Measurements from ENCODE around the gene MARK3. TPM values are rescaled to one million over a fixed set of nuclear protein-coding genes. Genes with fewer than 3 reads are reported as not detected.

MARK3 gene
- total and polyA plus RNA-seq, 5 donors from 2014 or later: 33.5 to 147 (median 37.6) TPM

DNA sequence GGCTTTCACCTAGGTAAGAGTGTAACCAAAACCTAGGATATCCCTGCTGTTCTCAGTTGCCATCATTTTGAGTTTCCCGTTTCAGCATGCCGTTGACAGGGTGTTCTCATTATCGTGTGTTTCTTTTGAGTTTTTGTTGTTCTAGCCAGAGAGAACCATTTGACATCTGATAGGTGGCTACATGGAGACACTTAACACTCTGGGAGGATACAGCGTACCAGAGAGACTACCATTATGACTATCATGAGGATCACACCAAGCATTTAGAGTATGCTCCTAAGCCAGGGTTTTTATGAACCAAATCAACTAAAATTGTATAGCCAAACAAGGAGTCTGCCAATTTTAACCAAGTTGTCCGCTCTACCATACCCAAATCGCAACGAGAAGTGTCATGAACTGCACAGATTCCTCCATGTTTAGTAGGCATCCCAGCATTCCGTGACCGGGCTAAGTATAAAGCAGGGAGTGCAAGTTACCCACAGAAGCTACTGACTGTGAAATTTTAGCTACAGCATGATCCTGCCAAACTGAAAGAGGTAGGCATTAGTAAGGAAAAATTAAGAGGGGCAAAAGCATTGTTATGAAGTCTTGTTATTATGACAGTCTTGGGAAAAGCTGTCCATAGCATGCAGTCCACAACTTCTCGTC is 48.8 kb downstream of the MARK3 start:
- no peak overlapping the region for H3K4me3 Mint-ChIP-seq

DNA sequence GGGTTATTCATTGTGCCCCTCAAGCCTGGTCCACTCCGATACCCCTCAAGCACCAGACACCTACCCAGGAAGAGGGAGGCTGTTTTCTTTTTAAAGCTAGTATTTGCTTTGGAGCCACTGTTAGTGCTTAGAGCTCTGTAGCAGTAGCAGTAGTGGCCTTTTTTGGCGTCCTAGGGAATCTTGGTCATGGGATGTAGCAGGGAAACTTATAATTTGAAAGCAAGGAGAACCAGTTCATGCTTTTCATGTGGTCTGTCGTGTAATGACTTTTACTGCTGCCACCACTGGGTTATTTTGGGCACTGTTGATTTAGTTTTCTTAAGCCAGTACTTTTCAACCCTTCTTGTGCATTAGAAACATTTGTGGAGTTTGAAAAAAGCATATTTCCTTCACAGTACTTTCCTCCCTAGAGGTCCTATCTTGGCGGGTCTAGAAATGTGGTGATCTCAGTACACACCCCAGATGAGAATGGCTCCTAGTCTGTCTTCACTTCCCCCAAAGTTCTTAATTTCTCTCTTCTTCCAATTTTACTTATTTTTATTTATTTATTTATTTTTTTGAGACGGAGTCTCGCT is 49.7 kb downstream of the MARK3 start:
- no peaks in the 10 kb centered on the region for H3K9me3 Mint-ChIP-seq
- Histone ChIP-seq H3K27me3 (ENCODE audit: control insufficient read depth, insufficient read depth, low read length) (no peaks in the 10 kb centered on the region), H3K9me3 (ENCODE audit: control insufficient read depth in 2 of 2, low read length in 2 of 2) (no peaks in the 10 kb centered on the region), H3K36me3 (ENCODE audit: control insufficient read depth, insufficient read depth, low read length) (peaks cover 30% of the 10 kb centered on the region), H3K4me3 (ENCODE audit: low read depth, low read length) (no peak overlapping the region), H3K4me1 (ENCODE audit: control insufficient read depth, insufficient read depth, low read length, poor library complexity, severe bottlenecking) (no peaks in the 10 kb centered on the region), H3K27ac (ENCODE audit: insufficient read depth, low read length, poor library complexity, severe bottlenecking) (no peak overlapping the region)
- peaks cover 14 to 43% (median 21%) of the 10 kb centered on the region in 4 donors for H3K4me1 Mint-ChIP-seq
- DNase-seq (no peak), ATAC-seq (ENCODE audit: low read depth in 2 of 2) (no peak)
- no peaks in the 10 kb centered on the region for H3K27me3 Mint-ChIP-seq
- peaks cover 17% of the 10 kb centered on the region for H3K36me3 Mint-ChIP-seq
- no peak overlapping the region for H3K27ac Mint-ChIP-seq
- H3K4me3 Mint-ChIP-seq: no peak overlapping the region

More for the DNA sequence above, 48.8 kb downstream of the MARK3 start:
- no peak for ATAC-seq (ENCODE audit: low read depth in 2 of 2)
- peaks cover 6% of the 10 kb centered on the region for H3K4me1 ChIP-seq (ENCODE audit: control insufficient read depth, insufficient read depth, low read length, poor library complexity, severe bottlenecking)
- H3K27ac Mint-ChIP-seq: no peak overlapping the region
- no peaks in the 10 kb centered on the region for H3K27me3 Mint-ChIP-seq
- DNase-seq: no peak
- no peak overlapping the region for H3K27ac ChIP-seq (ENCODE audit: insufficient read depth, low read length, poor library complexity, severe bottlenecking)
- H3K4me1 Mint-ChIP-seq: peaks cover 15 to 44% (median 25%) of the 10 kb centered on the region in 4 donors
- peaks cover 17% of the 10 kb centered on the region for H3K36me3 Mint-ChIP-seq
- no peaks in the 10 kb centered on the region for H3K9me3 Mint-ChIP-seq
- H3K36me3 ChIP-seq (ENCODE audit: control insufficient read depth, insufficient read depth, low read length): peaks cover 23% of the 10 kb centered on the region
- no peaks in the 10 kb centered on the region for H3K9me3 ChIP-seq (ENCODE audit: control insufficient read depth in 2 of 2, low read length in 2 of 2)
- no peaks in the 10 kb centered on the region for H3K27me3 ChIP-seq (ENCODE audit: control insufficient read depth, insufficient read depth, low read length)
- H3K4me3 ChIP-seq (ENCODE audit: low read depth, low read length): no peak overlapping the region

DNA sequence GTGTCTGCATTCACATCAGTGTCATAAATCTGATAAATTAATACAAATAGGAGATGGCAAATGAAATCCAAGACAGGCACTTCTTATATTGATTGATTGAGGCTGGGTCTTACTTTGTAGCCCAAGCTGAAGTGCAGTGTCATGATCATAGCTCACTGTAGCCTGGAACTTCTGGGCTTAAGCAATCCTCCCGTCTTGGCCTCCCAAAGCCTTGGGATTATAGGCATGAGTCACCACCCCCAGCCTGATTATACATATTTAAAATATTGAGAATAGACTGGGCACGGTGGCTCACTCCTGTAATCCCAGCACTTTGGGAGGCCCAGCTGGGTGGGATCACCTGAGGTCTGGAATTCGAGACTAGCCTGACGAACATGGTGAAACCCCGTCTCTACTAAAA is 51.3 kb downstream of the MARK3 start:
- no peak overlapping the region for H3K4me3 ChIP-seq (ENCODE audit: low read depth, low read length)
- H3K27me3 ChIP-seq (ENCODE audit: control insufficient read depth, insufficient read depth, low read length): no peaks in the 10 kb centered on the region
- Mint-ChIP-seq H3K4me1 (peaks cover 14 to 37% (median 17%) of the 10 kb centered on the region in 4 donors), H3K27me3 (no peaks in the 10 kb centered on the region), H3K27ac (peak overlapping the region in 2 of 3 donors; percentile 71 to 86), H3K9me3 (no peaks in the 10 kb centered on the region), H3K4me3 (no peak overlapping the region), H3K36me3 (peaks cover 13% of the 10 kb centered on the region)
- peaks cover 26% of the 10 kb centered on the region for H3K36me3 ChIP-seq (ENCODE audit: control insufficient read depth, insufficient read depth, low read length)
- ATAC-seq (ENCODE audit: low read depth in 2 of 2) (no peak), DNase-seq (no peak)
- H3K4me1 ChIP-seq (ENCODE audit: control insufficient read depth, insufficient read depth, low read length, poor library complexity, severe bottlenecking): no peaks in the 10 kb centered on the region
- no peaks in the 10 kb centered on the region for H3K9me3 ChIP-seq (ENCODE audit: control insufficient read depth in 2 of 2, low read length in 2 of 2)
- no peak overlapping the region for H3K27ac ChIP-seq (ENCODE audit: insufficient read depth, low read length, poor library complexity, severe bottlenecking)

DNA sequence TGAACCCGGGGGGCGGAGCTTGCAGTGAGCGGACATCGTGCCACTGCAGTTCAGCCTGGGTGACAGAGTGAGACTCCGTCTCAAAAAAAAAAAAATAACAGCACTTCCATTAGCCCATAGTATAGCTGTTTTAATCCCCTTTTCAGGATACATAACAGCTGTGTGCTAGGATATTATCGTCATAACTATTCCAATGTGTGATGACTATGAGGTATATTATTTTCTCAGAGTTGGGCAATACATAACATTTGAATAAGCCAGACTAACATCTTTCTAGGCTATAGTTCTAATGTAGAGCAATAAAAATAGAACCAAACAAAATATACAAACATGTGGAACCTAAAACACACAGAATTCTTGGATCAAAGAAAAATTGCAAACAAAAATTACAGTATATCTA is 57.1 kb downstream of the MARK3 start:
- Mint-ChIP-seq H3K4me3 (no peak overlapping the region), H3K4me1 (peaks cover 25 to 54% (median 37%) of the 10 kb centered on the region in 4 donors), H3K9me3 (no peaks in the 10 kb centered on the region), H3K36me3 (peaks cover 8% of the 10 kb centered on the region), H3K27me3 (no peaks in the 10 kb centered on the region), H3K27ac (no peak overlapping the region)
- Histone ChIP-seq H3K9me3 (ENCODE audit: control insufficient read depth in 2 of 2, low read length in 2 of 2) (no peaks in the 10 kb centered on the region), H3K27me3 (ENCODE audit: control insufficient read depth, insufficient read depth, low read length) (no peaks in the 10 kb centered on the region), H3K27ac (ENCODE audit: insufficient read depth, low read length, poor library complexity, severe bottlenecking) (no peak overlapping the region), H3K36me3 (ENCODE audit: control insufficient read depth, insufficient read depth, low read length) (peaks cover 19% of the 10 kb centered on the region), H3K4me1 (ENCODE audit: control insufficient read depth, insufficient read depth, low read length, poor library complexity, severe bottlenecking) (no peaks in the 10 kb centered on the region), H3K4me3 (ENCODE audit: low read depth, low read length) (no peak overlapping the region)
- ATAC-seq (ENCODE audit: low read depth in 2 of 2): no peak
- DNase-seq: no peak

DNA sequence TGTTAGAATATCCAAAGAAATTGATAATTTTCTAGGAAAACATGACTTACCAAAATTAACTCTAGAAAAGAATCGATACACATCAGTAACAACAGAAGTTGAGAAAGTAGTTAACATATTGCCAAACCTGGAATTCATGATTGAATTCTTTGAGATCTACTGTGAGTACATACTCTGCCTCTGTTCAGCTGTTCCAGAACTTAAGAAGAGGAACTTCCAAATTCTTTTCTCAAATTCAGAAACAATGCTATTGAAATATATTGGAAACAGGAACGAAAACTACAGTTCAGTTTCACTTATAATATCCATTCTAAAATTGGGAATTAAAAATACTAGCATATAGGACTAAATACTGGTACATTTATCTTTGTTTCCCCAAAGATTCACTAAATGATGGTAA is 57.9 kb downstream of the MARK3 start:
- no peak overlapping the region for H3K4me3 Mint-ChIP-seq
- peaks cover 8% of the 10 kb centered on the region for H3K36me3 Mint-ChIP-seq
- no peak overlapping the region for H3K4me3 ChIP-seq (ENCODE audit: low read depth, low read length)
- peak overlapping the region in 1 of 3 donors; percentile 94 for H3K27ac Mint-ChIP-seq
- H3K27ac ChIP-seq (ENCODE audit: insufficient read depth, low read length, poor library complexity, severe bottlenecking): no peak overlapping the region
- H3K9me3 ChIP-seq (ENCODE audit: control insufficient read depth in 2 of 2, low read length in 2 of 2): no peaks in the 10 kb centered on the region
- H3K4me1 Mint-ChIP-seq: peaks cover 25 to 58% (median 42%) of the 10 kb centered on the region in 4 donors
- no peaks in the 10 kb centered on the region for H3K9me3 Mint-ChIP-seq
- peaks cover 15% of the 10 kb centered on the region for H3K36me3 ChIP-seq (ENCODE audit: control insufficient read depth, insufficient read depth, low read length)
- DNase-seq (no peak), ATAC-seq (ENCODE audit: low read depth in 2 of 2) (no peak)
- H3K27me3 ChIP-seq (ENCODE audit: control insufficient read depth, insufficient read depth, low read length): no peaks in the 10 kb centered on the region
- H3K4me1 ChIP-seq (ENCODE audit: control insufficient read depth, insufficient read depth, low read length, poor library complexity, severe bottlenecking): no peaks in the 10 kb centered on the region
- H3K27me3 Mint-ChIP-seq: no peaks in the 10 kb centered on the region

DNA sequence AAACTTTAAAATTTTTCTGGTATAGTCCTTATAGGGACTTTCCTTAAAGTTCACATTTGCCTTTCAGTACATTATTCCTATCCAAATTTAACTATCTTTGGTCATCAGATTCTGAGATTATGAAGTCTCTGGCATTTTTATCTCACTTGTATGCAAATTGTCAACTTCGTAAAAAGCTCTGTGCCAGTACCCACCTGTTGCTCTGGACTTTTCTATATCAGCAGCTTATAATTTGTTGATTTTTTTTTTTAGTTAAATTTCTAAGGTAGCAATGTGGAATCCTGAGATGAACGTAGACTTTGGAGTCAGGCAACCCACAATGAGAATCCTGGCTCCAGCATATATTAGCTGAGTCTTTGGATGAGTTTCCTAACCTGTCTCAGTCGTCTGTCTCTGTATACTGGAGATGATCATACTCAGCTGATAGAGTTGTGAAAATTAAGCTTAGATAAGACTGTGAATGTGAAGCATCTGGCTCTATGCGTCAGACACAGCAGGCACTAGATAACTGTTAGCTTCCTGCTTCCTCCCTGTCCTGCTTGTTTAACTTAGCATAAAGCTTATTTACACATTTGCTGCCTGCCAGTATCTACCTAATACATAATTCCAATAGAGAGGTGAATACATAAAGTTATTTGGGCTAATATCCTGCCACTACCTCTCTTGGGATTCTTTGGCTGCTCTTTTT is 59.8 kb downstream of the MARK3 start:
- no peak overlapping the region for H3K27ac ChIP-seq (ENCODE audit: insufficient read depth, low read length, poor library complexity, severe bottlenecking)
- H3K36me3 Mint-ChIP-seq: peaks cover 3% of the 10 kb centered on the region
- H3K9me3 Mint-ChIP-seq: no peaks in the 10 kb centered on the region
- H3K4me3 ChIP-seq (ENCODE audit: low read depth, low read length): no peak overlapping the region
- H3K27me3 Mint-ChIP-seq: no peaks in the 10 kb centered on the region
- DNase-seq: no peak
- peaks cover 4% of the 10 kb centered on the region for H3K36me3 ChIP-seq (ENCODE audit: control insufficient read depth, insufficient read depth, low read length)
- H3K4me1 Mint-ChIP-seq: peaks cover 25 to 59% (median 47%) of the 10 kb centered on the region in 4 donors
- no peaks in the 10 kb centered on the region for H3K27me3 ChIP-seq (ENCODE audit: control insufficient read depth, insufficient read depth, low read length)
- no peak for ATAC-seq (ENCODE audit: low read depth in 2 of 2)
- no peak overlapping the region for H3K4me3 Mint-ChIP-seq
- H3K4me1 ChIP-seq (ENCODE audit: control insufficient read depth, insufficient read depth, low read length, poor library complexity, severe bottlenecking): no peaks in the 10 kb centered on the region
- peak overlapping the region; percentile 6 to 55 (median 15) for H3K27ac Mint-ChIP-seq
- H3K9me3 ChIP-seq (ENCODE audit: control insufficient read depth in 2 of 2, low read length in 2 of 2): no peaks in the 10 kb centered on the region

DNA sequence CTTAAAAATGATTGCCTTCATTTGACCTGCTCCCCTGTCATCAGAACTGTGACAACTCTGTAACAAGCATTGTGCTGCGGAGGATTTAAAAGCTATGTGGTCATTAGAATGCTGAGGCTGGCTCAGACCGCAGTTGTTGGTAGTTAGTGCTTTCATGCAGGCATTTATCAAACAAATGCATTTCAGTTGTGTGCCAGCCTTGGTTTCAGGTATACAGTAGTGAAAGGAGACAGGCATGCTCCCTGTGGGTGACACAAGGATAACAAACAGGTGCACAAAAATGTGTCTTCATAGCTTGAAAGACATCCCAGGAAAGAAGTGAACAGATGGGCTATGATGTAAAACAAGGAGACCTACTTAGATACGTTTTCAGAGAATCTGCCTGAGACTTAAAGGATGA is 60.6 kb downstream of the MARK3 start:
- peaks cover 3% of the 10 kb centered on the region for H3K36me3 Mint-ChIP-seq
- ATAC-seq (ENCODE audit: low read depth in 2 of 2) (no peak), DNase-seq (no peak)
- Histone ChIP-seq H3K9me3 (ENCODE audit: control insufficient read depth in 2 of 2, low read length in 2 of 2) (no peaks in the 10 kb centered on the region), H3K27me3 (ENCODE audit: control insufficient read depth, insufficient read depth, low read length) (no peaks in the 10 kb centered on the region), H3K4me3 (ENCODE audit: low read depth, low read length) (no peak overlapping the region), H3K27ac (ENCODE audit: insufficient read depth, low read length, poor library complexity, severe bottlenecking) (no peak overlapping the region), H3K36me3 (ENCODE audit: control insufficient read depth, insufficient read depth, low read length) (peaks cover 6% of the 10 kb centered on the region), H3K4me1 (ENCODE audit: control insufficient read depth, insufficient read depth, low read length, poor library complexity, severe bottlenecking) (no peaks in the 10 kb centered on the region)
- H3K9me3 Mint-ChIP-seq: no peaks in the 10 kb centered on the region
- H3K4me3 Mint-ChIP-seq: peak overlapping the region in 1 of 4 donors; percentile 10
- peaks cover 25 to 62% (median 45%) of the 10 kb centered on the region in 4 donors for H3K4me1 Mint-ChIP-seq
- peak overlapping the region; percentile 11 to 55 (median 38) for H3K27ac Mint-ChIP-seq
- no peaks in the 10 kb centered on the region for H3K27me3 Mint-ChIP-seq

All from CD4-positive, CD25-positive, alpha-beta regulatory T cell (primary cell).